ENCODE results near the gene CRTC2. TPM values are rescaled to one million over a fixed set of nuclear protein-coding genes. Genes with fewer than 3 reads are reported as not detected.
A peak's percentile ranks its signal among the peaks of the same experiment; 100 is the strongest.
"Not testable (repeated sequence)": the region's sequence is repeated elsewhere in the genome, so short reads cannot be mapped to it uniquely, and the experiment has no call there.

The CRTC2 gene
- total and polyA plus RNA-seq, 5 donors: 23.4 to 32.8 (median 26.9) TPM

DNA sequence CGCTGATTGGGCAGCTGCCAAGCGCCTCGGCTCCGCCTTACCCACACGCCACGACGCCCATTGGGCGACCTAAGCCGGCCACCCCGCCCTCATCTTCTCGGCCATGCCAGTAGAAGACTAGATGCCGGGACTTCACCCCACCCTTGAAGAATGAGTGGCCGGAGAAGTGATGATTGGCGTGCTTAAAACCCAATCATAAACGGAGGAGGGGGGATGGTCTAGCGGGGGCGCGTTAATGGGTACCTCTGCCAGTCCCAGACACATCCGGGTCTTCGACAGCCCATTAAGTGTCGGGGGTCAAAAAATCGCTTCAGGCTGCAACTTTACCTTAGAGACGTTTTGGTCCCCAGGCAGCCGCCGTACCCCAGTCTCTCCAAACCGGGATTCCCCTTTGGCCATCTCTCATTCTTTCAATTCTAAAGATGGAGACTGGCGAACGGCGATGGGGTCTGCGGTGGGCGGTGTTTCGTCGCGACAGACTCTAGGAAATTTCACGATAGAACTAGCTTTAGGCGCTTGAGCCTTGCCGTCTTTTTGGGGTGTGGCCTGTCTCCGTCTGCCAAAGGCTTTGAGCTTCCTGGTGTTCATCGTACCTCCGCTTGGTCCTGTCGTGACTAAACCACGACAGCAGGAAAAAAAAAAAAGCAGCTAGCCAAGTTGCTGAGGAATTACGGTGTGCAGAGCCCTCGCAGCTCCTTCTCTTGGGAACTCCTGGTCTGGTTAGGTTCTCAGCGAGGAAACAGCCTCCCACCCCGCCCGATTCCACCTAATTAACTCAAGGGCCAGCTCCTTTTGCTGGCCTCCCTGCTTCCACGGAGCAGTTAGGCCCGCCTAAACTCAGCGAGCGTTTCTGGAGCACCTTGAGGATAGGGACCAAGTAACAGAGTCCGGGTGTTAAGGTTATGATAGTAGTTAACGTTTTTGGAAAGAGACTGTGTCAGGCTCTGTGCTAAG lies 35.2 kb downstream of the CRTC2 start, which contains the start of gene GATAD2B:
GATAD2B (minus strand) TSS at position 1 of the 954 bp plus-strand sequence. CDS start 94,625 bp downstream, outside the sequence.
- Histone ChIP-seq H3K27ac (ENCODE audit: low read length) (peak within 1 kb of the TSS; percentile 82), H3K9me3 (ENCODE audit: control insufficient read depth, low read length) (no peaks in the 10 kb centered on the region), H3K27me3 (ENCODE audit: control insufficient read depth, insufficient read depth) (no peaks in the 10 kb centered on the region), H3K4me1 (ENCODE audit: control insufficient read depth, insufficient read depth, low read length) (peaks cover 11% of the 10 kb centered on the region), H3K4me3 (ENCODE audit: low read length) (peak within 1 kb of the TSS; percentile 87)
- peak; percentile 100 for DNase-seq
- ATAC-seq: peak; percentile 98
- under 1% methylated on average over 53 of the region's 53 CpGs for WGBS
- intact Hi-C loops (cut with DNase I): loop anchor here in 3 of 4 donors (5.0 to 10.0 kb wide), 3 partner anchors 98 to 128 kb away; no protein-coding TSS in a partner anchor

- peak; percentile 41 to 75 (median 53) for DNase-seq
- intact Hi-C loops (cut with DNase I): loop anchor here in 3 of 4 donors (5.0 to 10.0 kb wide), 3 partner anchors 98 to 128 kb away; no protein-coding TSS in a partner anchor
- peak; percentile 14 to 42 for ATAC-seq
- H3K9me3 ChIP-seq (ENCODE audit: control insufficient read depth, low read length): no peaks in the 10 kb centered on the region
- peaks cover 11% of the 10 kb centered on the region for H3K4me1 ChIP-seq (ENCODE audit: control insufficient read depth, insufficient read depth, low read length)
- no peaks in the 10 kb centered on the region for H3K27me3 ChIP-seq (ENCODE audit: control insufficient read depth, insufficient read depth)
- H3K27ac ChIP-seq (ENCODE audit: low read length): peak overlapping the region; percentile 65
- H3K4me3 ChIP-seq (ENCODE audit: low read length): peak overlapping the region; percentile 72
- under 1% methylated on average over 78 of the region's 86 CpGs for WGBS
These were observed 36.1 kb downstream of the CRTC2 start for GRCh38 chr1:153922076-153922971.

GRCh38 chr1:153921803-153922075 lies 36.7 kb downstream of the CRTC2 start:
- H3K4me3 ChIP-seq (ENCODE audit: low read length): peak overlapping the region; percentile 72
- ATAC-seq (no peak), DNase-seq (peak in 1 of 3 donors; percentile 32)
- 2% methylated on average over 10 of the region's 10 CpGs for WGBS
- no peaks in the 10 kb centered on the region for H3K9me3 ChIP-seq (ENCODE audit: control insufficient read depth, low read length)
- intact Hi-C loops (cut with DNase I): loop anchor here in 3 of 4 donors (5.0 to 10.0 kb wide), 3 partner anchors 97 to 127 kb away; no protein-coding TSS in a partner anchor
- H3K27ac ChIP-seq (ENCODE audit: low read length): peak overlapping the region; percentile 60
- no peaks in the 10 kb centered on the region for H3K27me3 ChIP-seq (ENCODE audit: control insufficient read depth, insufficient read depth)
- peaks cover 11% of the 10 kb centered on the region for H3K4me1 ChIP-seq (ENCODE audit: control insufficient read depth, insufficient read depth, low read length)

DNA sequence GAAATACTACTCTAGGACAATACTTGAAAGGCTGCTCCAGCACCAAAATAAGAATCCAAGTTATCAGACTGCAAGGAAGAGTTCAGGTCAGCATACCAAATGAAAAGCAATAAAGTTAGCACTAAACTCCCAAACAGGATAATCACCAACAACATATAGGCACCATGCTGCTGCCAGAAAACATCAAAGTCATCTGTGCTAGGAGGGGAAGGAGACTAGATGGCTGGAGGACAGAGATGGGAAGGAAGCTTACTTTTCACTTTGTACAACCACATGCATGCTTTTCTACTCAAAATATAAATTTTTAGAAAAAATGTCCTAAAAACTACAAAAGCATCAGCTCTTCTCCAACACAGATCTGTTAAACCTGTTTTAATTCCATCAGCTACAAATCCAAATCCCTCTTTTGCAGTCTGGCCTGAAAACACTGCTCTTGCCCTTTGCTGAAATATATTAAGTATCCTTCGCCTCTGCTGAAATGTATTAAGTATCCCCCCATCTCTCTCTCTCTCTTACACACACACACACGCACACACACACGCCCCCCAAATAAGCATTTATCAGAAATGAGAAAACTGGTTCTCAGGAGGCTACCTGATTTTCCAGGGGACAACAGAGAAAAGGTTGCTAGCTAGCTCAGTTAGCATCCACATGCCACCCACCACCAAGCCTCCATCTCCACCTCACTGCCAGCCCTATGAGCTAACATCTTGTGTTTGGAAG lies 37.2 kb downstream of the CRTC2 start:
- WGBS: 22% methylated on average over 3 of the region's 3 CpGs
- ATAC-seq (no peak), DNase-seq (no peak)
- H3K4me3 ChIP-seq (ENCODE audit: low read length): peak overlapping the region; percentile 72
- no peaks in the 10 kb centered on the region for H3K9me3 ChIP-seq (ENCODE audit: control insufficient read depth, low read length)
- H3K27ac ChIP-seq (ENCODE audit: low read length): peak overlapping the region; percentile 17
- peaks cover 11% of the 10 kb centered on the region for H3K4me1 ChIP-seq (ENCODE audit: control insufficient read depth, insufficient read depth, low read length)
- intact Hi-C loops (cut with DNase I): loop anchor here in 3 of 4 donors (5.0 to 10.0 kb wide), 3 partner anchors 96 to 126 kb away; no protein-coding TSS in a partner anchor
- H3K27me3 ChIP-seq (ENCODE audit: control insufficient read depth, insufficient read depth): no peaks in the 10 kb centered on the region

DNA sequence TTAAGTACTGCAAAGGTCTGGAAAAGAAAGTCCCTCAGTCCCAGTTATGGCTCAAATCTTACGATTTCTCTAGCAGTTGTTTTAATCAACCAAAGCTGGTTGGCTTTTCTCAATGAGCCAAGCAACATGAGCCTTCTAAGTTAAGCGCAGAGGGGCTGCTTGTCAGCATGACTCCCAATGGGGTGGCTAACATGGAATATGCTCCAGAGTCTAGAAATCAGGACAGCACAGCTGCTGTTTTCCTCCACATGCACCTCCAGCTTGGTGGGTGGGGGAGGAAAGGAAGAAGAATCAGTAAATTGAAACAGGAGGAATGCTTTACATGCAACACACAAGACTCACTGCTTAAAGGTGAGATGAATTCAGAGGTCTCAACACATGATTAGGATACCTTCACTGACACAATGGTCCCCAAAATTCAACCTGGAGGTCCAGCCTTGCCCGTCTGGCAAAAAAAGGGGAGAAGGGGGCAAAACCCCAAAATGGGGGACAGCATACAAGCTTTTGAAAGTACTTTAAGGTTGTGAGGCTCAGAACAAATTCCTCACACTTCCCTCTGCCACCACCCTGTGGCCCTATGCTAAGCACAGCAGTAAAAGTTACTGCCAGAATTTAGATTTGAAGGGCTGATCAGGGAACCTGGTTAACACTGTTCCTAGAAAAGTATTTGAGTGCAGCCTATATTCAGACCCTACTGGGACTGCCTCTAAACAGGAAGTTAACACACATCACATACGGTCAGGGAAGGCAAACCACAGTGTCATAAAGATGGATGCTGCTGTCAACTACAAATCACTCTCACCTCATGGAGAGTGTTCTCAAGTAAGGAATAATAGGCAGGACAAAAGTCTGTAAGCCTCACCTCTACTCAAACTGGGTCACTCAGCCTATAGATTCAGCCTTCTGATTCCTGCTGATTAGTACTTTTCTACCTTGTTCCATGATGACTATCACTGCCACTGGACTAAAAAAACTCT lies 38.2 kb downstream of the CRTC2 start:
- intact Hi-C loops (cut with DNase I): loop anchor here (5.0 to 10.0 kb wide), 3 partner anchors 95 to 125 kb away; no protein-coding TSS in a partner anchor
- no peak overlapping the region for H3K4me3 ChIP-seq (ENCODE audit: low read length)
- no peaks in the 10 kb centered on the region for H3K9me3 ChIP-seq (ENCODE audit: control insufficient read depth, low read length)
- ATAC-seq: no peak
- peaks cover 11% of the 10 kb centered on the region for H3K4me1 ChIP-seq (ENCODE audit: control insufficient read depth, insufficient read depth, low read length)
- 36% methylated on average over 4 of the region's 4 CpGs for WGBS
- H3K27me3 ChIP-seq (ENCODE audit: control insufficient read depth, insufficient read depth): no peaks in the 10 kb centered on the region
- DNase-seq: no peak
- H3K27ac ChIP-seq (ENCODE audit: low read length): peak overlapping the region; percentile 48

DNA sequence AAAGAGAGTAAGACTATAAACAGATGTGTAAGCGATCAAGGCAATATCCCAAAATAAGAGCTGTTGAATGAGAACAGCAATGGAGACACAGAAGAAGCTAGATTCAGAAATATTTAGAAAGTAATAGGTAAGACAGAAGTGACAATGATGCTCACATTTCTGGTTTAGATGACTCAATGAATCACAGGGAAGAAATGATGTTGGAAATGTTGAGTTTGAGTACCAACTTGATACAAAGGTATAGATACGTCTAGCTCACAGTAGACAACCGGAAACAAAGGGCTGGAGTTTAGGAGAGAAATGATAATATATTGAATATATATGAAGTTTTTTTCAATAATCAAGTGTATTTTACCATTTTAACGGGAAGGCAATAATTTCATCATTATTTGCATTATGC lies 42.1 kb downstream of the CRTC2 start:
- H3K4me1 ChIP-seq (ENCODE audit: control insufficient read depth, insufficient read depth, low read length): peaks cover 7% of the 10 kb centered on the region
- intact Hi-C loops (cut with DNase I): loop anchor here in 1 of 4 donors (10.0 kb wide), 1 partner anchor 91 kb away; no protein-coding TSS in a partner anchor

DNA sequence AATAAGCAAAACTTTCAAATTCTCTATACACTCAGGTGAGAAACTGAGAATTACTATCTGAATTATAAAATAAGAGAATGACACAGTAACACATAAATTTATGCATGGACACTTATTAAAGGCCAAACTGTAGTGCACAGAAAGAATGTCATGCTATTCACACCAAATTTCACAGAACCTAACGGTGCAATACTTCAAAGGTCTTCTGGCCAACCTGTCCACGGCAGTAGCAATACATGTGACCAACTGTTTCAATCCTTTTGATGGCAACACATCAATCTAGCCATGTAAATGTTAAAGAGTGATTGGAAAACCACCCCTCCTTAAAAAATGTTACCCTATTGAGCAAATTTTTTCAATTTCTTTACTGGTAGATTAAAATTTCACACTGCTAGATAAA lies 46.1 kb downstream of the CRTC2 start:
- DNase-seq (no peak), ATAC-seq (no peak)

More for the DNA sequence above, 42.1 kb downstream of the CRTC2 start:
- no peak for DNase-seq
- WGBS: 87% methylated on average over 4 of the region's 4 CpGs
- Histone ChIP-seq H3K27ac (ENCODE audit: low read length) (no peak overlapping the region), H3K9me3 (ENCODE audit: control insufficient read depth, low read length) (no peaks in the 10 kb centered on the region), H3K27me3 (ENCODE audit: control insufficient read depth, insufficient read depth) (no peaks in the 10 kb centered on the region), H3K4me3 (ENCODE audit: low read length) (no peak overlapping the region)
- no peak for ATAC-seq

DNA sequence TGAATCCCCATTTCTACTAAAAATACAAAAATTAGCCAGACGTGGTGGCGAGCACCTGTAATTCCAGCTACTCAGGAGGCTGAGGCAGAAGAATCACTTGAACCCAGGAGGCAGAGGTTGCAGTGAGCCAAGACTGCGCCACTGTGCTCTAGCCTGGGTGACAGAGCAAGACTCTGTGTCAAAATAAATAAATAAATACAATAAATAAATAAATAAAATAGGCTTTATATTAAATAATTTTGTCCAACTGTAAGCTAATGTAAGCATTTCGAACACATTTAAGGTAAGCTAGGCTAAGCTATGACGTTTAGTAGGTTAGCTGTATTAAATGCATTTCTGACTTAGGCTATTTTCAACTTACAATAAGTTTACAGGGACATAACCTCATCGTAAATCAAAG lies 47.9 kb downstream of the CRTC2 start:
- not testable (repeated sequence) for ATAC-seq; H3K27ac ChIP-seq (ENCODE audit: low read length); H3K4me1 ChIP-seq (ENCODE audit: control insufficient read depth, insufficient read depth, low read length); DNase-seq; H3K9me3 ChIP-seq (ENCODE audit: control insufficient read depth, low read length); H3K4me3 ChIP-seq (ENCODE audit: low read length); H3K27me3 ChIP-seq (ENCODE audit: control insufficient read depth, insufficient read depth)
- WGBS: 87% methylated on average over 6 of the region's 6 CpGs
- intact Hi-C loops (cut with DNase I): loop anchor here in 1 of 4 donors (10.0 kb wide), 1 partner anchor 86 kb away; no protein-coding TSS in a partner anchor

More for the DNA sequence above, 46.1 kb downstream of the CRTC2 start:
- H3K9me3 ChIP-seq (ENCODE audit: control insufficient read depth, low read length): no peaks in the 10 kb centered on the region
- intact Hi-C loops (cut with DNase I): loop anchor here in 1 of 4 donors (10.0 kb wide), 1 partner anchor 88 kb away; no protein-coding TSS in a partner anchor
- H3K27me3 ChIP-seq (ENCODE audit: control insufficient read depth, insufficient read depth): no peaks in the 10 kb centered on the region
- no peak overlapping the region for H3K27ac ChIP-seq (ENCODE audit: low read length)
- H3K4me3 ChIP-seq (ENCODE audit: low read length): no peak overlapping the region
- WGBS: 61% methylated on average over 2 of the region's 2 CpGs
- H3K4me1 ChIP-seq (ENCODE audit: control insufficient read depth, insufficient read depth, low read length): no peaks in the 10 kb centered on the region

DNA sequence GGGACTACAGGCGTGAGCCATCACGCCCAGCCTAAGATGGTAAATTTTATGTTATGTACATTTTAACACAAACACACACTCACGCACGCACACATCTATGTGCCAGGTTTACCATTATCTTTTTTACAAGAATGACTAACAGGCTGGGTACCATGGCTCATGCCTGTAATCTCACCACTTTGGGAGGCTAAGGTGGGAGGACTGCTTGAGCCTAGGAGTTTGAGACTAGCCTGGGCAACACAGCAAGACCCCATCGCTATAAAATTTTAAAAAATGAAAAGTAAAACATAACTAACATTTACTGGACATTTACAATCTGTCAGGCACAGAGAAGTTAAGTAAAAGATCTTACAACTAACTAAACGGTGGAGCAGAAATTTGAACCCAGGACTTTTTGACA lies 50.3 kb downstream of the CRTC2 start:
- no peaks in the 10 kb centered on the region for H3K27me3 ChIP-seq (ENCODE audit: control insufficient read depth, insufficient read depth)
- peaks cover 2% of the 10 kb centered on the region for H3K4me1 ChIP-seq (ENCODE audit: control insufficient read depth, insufficient read depth, low read length)
- intact Hi-C loops (cut with DNase I): no loop called here
- ATAC-seq (no peak), DNase-seq (no peak)
- H3K9me3 ChIP-seq (ENCODE audit: control insufficient read depth, low read length): no peaks in the 10 kb centered on the region
- WGBS: 96% methylated on average over 6 of the region's 6 CpGs
- H3K4me3 ChIP-seq (ENCODE audit: low read length): no peak overlapping the region
- H3K27ac ChIP-seq (ENCODE audit: low read length): no peak overlapping the region
